H9 (cell line): Measurements from ENCODE around the gene RNU7-1. TPM values are rescaled to one million over a fixed set of nuclear protein-coding genes. Genes with fewer than 3 reads are reported as not detected.

ENCODE experiments used
- DNase-seq: peaks from one replicate; pipeline ENCODE4 v3.0.0-alpha.2; 2017
- H2AFZ ChIP-seq: one replicate; pipeline ENCODE4 v1.6.1; 2013; ENCODE audit warnings: mild to moderate bottlenecking, low read length, control low read depth, moderate library complexity
- H2AK5ac ChIP-seq: 2 replicates; pipeline ENCODE4 v1.6.1; 2013; ENCODE audit warnings: low read length, control low read depth, mixed read lengths; ENCODE audit not compliant: insufficient read length
- H2BK120ac ChIP-seq: one replicate; pipeline ENCODE4 v1.6.1; 2013; ENCODE audit warnings: low read depth, mild to moderate bottlenecking, low read length, control low read depth, inconsistent platforms; ENCODE audit not compliant: poor library complexity, severe bottlenecking
- H2BK12ac ChIP-seq: 2 replicates; pipeline ENCODE4 v1.6.1; 2013; ENCODE audit warnings: low read length, control low read depth, mixed read lengths, low read depth; ENCODE audit not compliant: insufficient read length
- H2BK15ac ChIP-seq: 2 replicates; pipeline ENCODE4 v1.6.1; 2013; ENCODE audit warnings: low read depth, low read length, control low read depth
- H2BK20ac ChIP-seq: one replicate; pipeline ENCODE4 v1.6.1; 2013; ENCODE audit warnings: low read depth, mild to moderate bottlenecking, low read length, control low read depth, inconsistent platforms; ENCODE audit not compliant: poor library complexity, severe bottlenecking
- H2BK5ac ChIP-seq: 2 replicates; pipeline ENCODE4 v1.6.1; 2013; ENCODE audit warnings: low read length, control low read depth, mixed read lengths; ENCODE audit not compliant: insufficient read length
- H3K14ac ChIP-seq: 2 replicates; pipeline ENCODE4 v1.6.1; 2013; ENCODE audit warnings: low read length, control low read depth; ENCODE audit not compliant: insufficient read depth
- H3K18ac ChIP-seq: 2 replicates; pipeline ENCODE4 v1.6.1; 2013; ENCODE audit warnings: low read depth, mild to moderate bottlenecking, mixed read lengths, low read length, control low read depth; ENCODE audit not compliant: insufficient read length
- H3K23ac ChIP-seq: 2 replicates; pipeline ENCODE4 v1.6.1; 2013; ENCODE audit warnings: low read length, control low read depth, mixed read lengths, low read depth; ENCODE audit not compliant: insufficient read length
- H3K23me2 ChIP-seq: 2 replicates; pipeline ENCODE4 v1.6.1; 2013; ENCODE audit warnings: low read depth, mild to moderate bottlenecking, mixed read lengths, low read length, control low read depth; ENCODE audit not compliant: insufficient read length, poor library complexity, severe bottlenecking
- H3K27ac ChIP-seq: 2 replicates; pipeline ENCODE4 v1.5.1; 2013; ENCODE audit warnings: low read length, control low read depth, mixed read lengths, low read depth; ENCODE audit not compliant: insufficient read length
- H3K27me3 ChIP-seq: 2 replicates; pipeline ENCODE4 v1.6.1; 2013; ENCODE audit warnings: low read length, control low read depth, inconsistent platforms; ENCODE audit not compliant: insufficient read depth
- H3K4ac ChIP-seq: 2 replicates; pipeline ENCODE4 v1.6.1; 2013; ENCODE audit warnings: low read depth, mild to moderate bottlenecking, control low read depth, inconsistent platforms, low read length, moderate library complexity
- H3K4me1 ChIP-seq: 2 replicates; pipeline ENCODE4 v1.6.1; 2013; ENCODE audit warnings: low read length, control low read depth, inconsistent platforms; ENCODE audit not compliant: insufficient read depth
- H3K4me2 ChIP-seq: 2 replicates; pipeline ENCODE4 v1.6.1; 2013; ENCODE audit warnings: low read length, control low read depth, mixed read lengths; ENCODE audit not compliant: insufficient read length, insufficient read depth
- H3K56ac ChIP-seq: 2 replicates; pipeline ENCODE4 v1.6.1; 2013; ENCODE audit warnings: low read depth, mild to moderate bottlenecking, mixed read lengths, low read length, control low read depth; ENCODE audit not compliant: insufficient read length
- H3K79me1 ChIP-seq: 2 replicates; pipeline ENCODE4 v1.6.1; 2013; ENCODE audit warnings: low read depth, mild to moderate bottlenecking, moderate library complexity, low read length, control low read depth, inconsistent platforms; ENCODE audit not compliant: insufficient read depth, poor library complexity, severe bottlenecking
- H3K79me2 ChIP-seq: 2 replicates; pipeline ENCODE4 v1.6.1; 2013; ENCODE audit warnings: low read length, control low read depth, inconsistent platforms; ENCODE audit not compliant: insufficient read depth
- H3K9ac ChIP-seq: 2 replicates; pipeline ENCODE4 v1.6.1; 2013; ENCODE audit warnings: low read length, control low read depth, mixed read lengths; ENCODE audit not compliant: insufficient read length; ENCODE audit errors: extremely low read depth
- H3K9me3 ChIP-seq: one replicate; pipeline ENCODE4 v1.6.1; 2013; ENCODE audit warnings: low read depth, low read length, inconsistent platforms; ENCODE audit not compliant: control insufficient read depth
- H3T11ph ChIP-seq: one replicate; pipeline ENCODE4 v1.6.1; 2013; ENCODE audit warnings: mild to moderate bottlenecking, low read length, control low read depth, inconsistent platforms
- H4K20me1 ChIP-seq: one replicate; pipeline ENCODE4 v1.6.1; 2013; ENCODE audit not compliant: control insufficient read depth, insufficient read length, insufficient read depth
- H4K5ac ChIP-seq: 2 replicates; pipeline ENCODE4 v1.6.1; 2013; ENCODE audit warnings: low read depth, mild to moderate bottlenecking, mixed read lengths, low read length, control low read depth; ENCODE audit not compliant: insufficient read length
- H4K8ac ChIP-seq: replicated peaks from 2 replicates; pipeline ENCODE4 v1.6.1; 2013; ENCODE audit warnings: low read length, control low read depth, mixed read lengths, low read depth; ENCODE audit not compliant: insufficient read length
- H4K91ac ChIP-seq: 2 replicates; pipeline ENCODE4 v1.6.1; 2013; ENCODE audit warnings: low read depth, mild to moderate bottlenecking, moderate library complexity, mixed read lengths, low read length, control low read depth; ENCODE audit not compliant: insufficient read length
- H3K27ac Mint-ChIP-seq, 3 experiments: 2 replicates in 2 of 3; 3 replicates in 1 of 3; pipeline ENCODE4 v1.8.0; 2020 to 2021; ENCODE audit warnings: mixed read lengths in 3 of 3, mild to moderate bottlenecking in 1 of 3, moderate library complexity in 1 of 3
- H3K27me3 Mint-ChIP-seq: 2 replicates; pipeline ENCODE4 v1.8.0; 2021; ENCODE audit warnings: low read depth, mild to moderate bottlenecking, moderate library complexity, mixed read lengths
- H3K36me3 Mint-ChIP-seq, 3 experiments: 2 replicates in 2 of 3; 3 replicates in 1 of 3; pipeline ENCODE4 v1.8.0; 2020 to 2021; ENCODE audit warnings: low read depth in 3 of 3, mixed read lengths in 3 of 3; ENCODE audit not compliant: insufficient read depth in 1 of 3
- H3K4me1 Mint-ChIP-seq, 2 experiments: 2 replicates each; pipeline ENCODE4 v1.8.0; 2020; ENCODE audit warnings: mixed read lengths in 2 of 2
- H3K4me3 Mint-ChIP-seq, 2 experiments: 2 replicates in 1 of 2; 3 replicates in 1 of 2; pipeline ENCODE4 v1.8.0; 2020 to 2021; ENCODE audit warnings: mild to moderate bottlenecking in 2 of 2, mixed read lengths in 2 of 2, moderate library complexity in 1 of 2
- H3K9me3 Mint-ChIP-seq, 2 experiments: 2 replicates in 1 of 2; 3 replicates in 1 of 2; pipeline ENCODE4 v1.8.0; 2020; ENCODE audit warnings: mild to moderate bottlenecking in 2 of 2, mixed read lengths in 2 of 2, moderate library complexity in 1 of 2
- CTCF ChIP-seq: fragments of 200-600 bp; sonication (generic); conservative IDR thresholded peaks from 3 replicates; pipeline ENCODE4 v1.8.0; 2021; ENCODE audit warnings: antibody characterized with exemption, mild to moderate bottlenecking
- WGBS: extraction: QIAGEN DNeasy Blood & Tissue Kit; methylation state at CpG from one replicate; pipeline ENCODE4 v1.1.7; 2013; ENCODE audit warnings: missing lambda C conversion rate, low lambda C conversion rate, mixed read lengths; ENCODE audit not compliant: insufficient read length; ENCODE audit errors: extremely low coverage; 5-methylcytosine and 5-hydroxymethylcytosine counted together
- total RNA-seq: library from RNA; stranded (reverse); gene quantifications from 2 replicates; pipeline ENCODE4 v1.2.1, GENCODE V29; 2021

Gene RNU7-1
- total RNA-seq, 1 experiment from 2014 or later: not detected

GRCh38 chr12:6965026-6965661 lies 21.5 kb downstream of the RNU7-1 start:
- H3K79me2 ChIP-seq: peaks cover 9% of the 10 kb centered on the region; the same call in 1 of the 2 replicates
- H2BK20ac ChIP-seq: no peak overlapping the region
- H2BK12ac ChIP-seq: no peak overlapping the region
- no peaks in the 10 kb centered on the region for H3K27me3 ChIP-seq
- Mint-ChIP-seq H3K4me1 (peaks cover 49 to 65% of the 10 kb centered on the region in 2 experiments), H3K27ac (peak overlapping the region; percentile 53 to 92 (median 92)), H3K9me3 (no peaks in the 10 kb centered on the region; a peak in 1 of 5 replicates), H3K27me3 (no peaks in the 10 kb centered on the region), H3K4me3 (peak overlapping the region; percentile 39 to 47; a peak in 4 of 5 replicates), H3K36me3 (peaks cover 39 to 58% (median 45%) of the 10 kb centered on the region in 3 experiments)
- H3K4ac ChIP-seq: no peak overlapping the region
- peak; percentile 93 for DNase-seq
- no peak overlapping the region for H3T11ph ChIP-seq
- no peak overlapping the region for H2BK15ac ChIP-seq
- peaks cover 2% of the 10 kb centered on the region for H4K20me1 ChIP-seq
- no peak overlapping the region for H2BK5ac ChIP-seq
- H2AK5ac ChIP-seq: no peak overlapping the region
- peak overlapping the region; percentile 34 for H3K27ac ChIP-seq
- H3K23me2 ChIP-seq: peaks cover 20% of the 10 kb centered on the region
- WGBS: no CpG with 5 or more reads among the region's 12 CpGs
- no peak overlapping the region for H3K56ac ChIP-seq
- TF ChIP-seq CTCF: peak; percentile 90
- H2AFZ ChIP-seq: no peak overlapping the region
- no peak overlapping the region for H3K14ac ChIP-seq
- H3K4me2 ChIP-seq: no peak overlapping the region
- H3K79me1 ChIP-seq: peaks cover 7% of the 10 kb centered on the region
- no peaks in the 10 kb centered on the region for H3K9me3 ChIP-seq
- no peak overlapping the region for H2BK120ac ChIP-seq
- no peak overlapping the region for H3K18ac ChIP-seq
- H3K9ac ChIP-seq: no peak overlapping the region
- H3K23ac ChIP-seq: no peak overlapping the region
- no peak overlapping the region for H4K8ac ChIP-seq
- no peak overlapping the region for H4K5ac ChIP-seq
- no peak overlapping the region for H4K91ac ChIP-seq
- H3K4me1 ChIP-seq: peaks cover 6% of the 10 kb centered on the region; the same call in 1 of the 2 replicates
